Nephron progenitor cell (in vitro differentiated cells): ENCODE results near the gene BCDIN3D.

Source experiments
- DNase-seq: peaks from one replicate; pipeline ENCODE4 v3.0.0; 2021
- H3K27ac Mint-ChIP-seq: 2 replicates; pipeline ENCODE4 v1.8.0; 2021; ENCODE audit warnings: mild to moderate bottlenecking, moderate library complexity, mixed read lengths
- H3K27me3 Mint-ChIP-seq: 2 replicates; pipeline ENCODE4 v1.8.0; 2021; ENCODE audit warnings: mild to moderate bottlenecking, low read depth, mixed read lengths; ENCODE audit not compliant: poor library complexity
- H3K36me3 Mint-ChIP-seq: 2 replicates; pipeline ENCODE4 v1.8.0; 2021; ENCODE audit warnings: low read depth, mixed read lengths
- H3K4me1 Mint-ChIP-seq: 2 replicates; pipeline ENCODE4 v1.8.0; 2021; ENCODE audit warnings: mixed read lengths
- H3K4me3 Mint-ChIP-seq: 2 replicates; pipeline ENCODE4 v1.8.0; 2021; ENCODE audit warnings: mild to moderate bottlenecking, moderate library complexity, mixed read lengths
- H3K9me3 Mint-ChIP-seq: 2 replicates; pipeline ENCODE4 v1.8.0; 2021; ENCODE audit warnings: mild to moderate bottlenecking, moderate library complexity, mixed read lengths
- TF ChIP-seq, protein P1 (sequence below): fragments of 200-600 bp; sonication (generic); IDR thresholded peaks from 2 replicates; pipeline ENCODE4 v1.5.0; 2021; ENCODE audit warnings: antibody characterized with exemption

Gene BCDIN3D

DNA sequence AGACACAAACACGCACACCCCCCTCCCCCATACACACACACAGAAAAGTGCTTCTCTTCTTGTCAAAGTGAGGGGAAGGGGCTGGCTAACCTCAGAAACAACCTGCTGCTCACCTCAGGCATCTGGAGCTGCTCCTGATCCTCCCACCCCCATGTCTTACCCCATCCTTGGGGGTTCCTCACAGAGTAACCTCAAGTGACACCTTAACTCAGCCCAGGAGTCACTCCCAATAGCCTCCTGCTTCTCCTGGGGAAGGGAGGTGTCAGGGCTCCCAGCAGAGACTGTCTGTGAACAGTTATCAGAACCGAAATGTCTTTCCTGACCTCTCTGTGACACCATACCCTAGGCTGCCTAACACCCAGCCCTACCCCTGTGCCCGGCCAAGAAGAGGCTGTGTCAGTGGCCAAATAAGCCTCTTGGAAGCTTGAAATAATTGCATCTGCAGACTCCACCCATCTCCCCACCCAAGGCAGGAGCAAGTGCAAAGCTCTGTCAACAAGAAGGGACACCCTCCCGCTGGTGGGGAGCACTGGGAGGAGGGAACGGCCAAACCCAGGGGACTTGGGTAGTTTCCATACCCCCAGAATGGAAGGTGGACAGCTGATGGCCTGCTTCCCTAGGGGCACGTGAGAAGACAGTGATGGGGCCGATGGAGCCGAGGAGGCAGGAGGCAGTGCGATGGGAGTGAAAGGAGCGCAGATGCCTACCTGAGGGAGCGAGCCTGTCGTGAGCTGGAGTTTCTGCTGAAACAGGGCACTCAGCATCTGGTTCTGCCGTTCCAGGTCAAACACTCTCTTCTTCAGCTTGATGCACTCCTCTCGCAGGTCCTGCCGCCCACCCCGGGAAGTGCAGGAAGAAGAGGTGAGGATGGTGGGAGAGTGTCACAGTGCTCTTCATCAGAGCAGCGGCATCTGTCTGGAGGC lies 41.5 kb downstream of the BCDIN3D start:
- Mint-ChIP-seq H3K4me3 (no peak overlapping the region), H3K27ac (no peak overlapping the region)
- TF ChIP-seq, protein P1, sequence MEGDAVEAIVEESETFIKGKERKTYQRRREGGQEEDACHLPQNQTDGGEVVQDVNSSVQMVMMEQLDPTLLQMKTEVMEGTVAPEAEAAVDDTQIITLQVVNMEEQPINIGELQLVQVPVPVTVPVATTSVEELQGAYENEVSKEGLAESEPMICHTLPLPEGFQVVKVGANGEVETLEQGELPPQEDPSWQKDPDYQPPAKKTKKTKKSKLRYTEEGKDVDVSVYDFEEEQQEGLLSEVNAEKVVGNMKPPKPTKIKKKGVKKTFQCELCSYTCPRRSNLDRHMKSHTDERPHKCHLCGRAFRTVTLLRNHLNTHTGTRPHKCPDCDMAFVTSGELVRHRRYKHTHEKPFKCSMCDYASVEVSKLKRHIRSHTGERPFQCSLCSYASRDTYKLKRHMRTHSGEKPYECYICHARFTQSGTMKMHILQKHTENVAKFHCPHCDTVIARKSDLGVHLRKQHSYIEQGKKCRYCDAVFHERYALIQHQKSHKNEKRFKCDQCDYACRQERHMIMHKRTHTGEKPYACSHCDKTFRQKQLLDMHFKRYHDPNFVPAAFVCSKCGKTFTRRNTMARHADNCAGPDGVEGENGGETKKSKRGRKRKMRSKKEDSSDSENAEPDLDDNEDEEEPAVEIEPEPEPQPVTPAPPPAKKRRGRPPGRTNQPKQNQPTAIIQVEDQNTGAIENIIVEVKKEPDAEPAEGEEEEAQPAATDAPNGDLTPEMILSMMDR: no peak

DNA sequence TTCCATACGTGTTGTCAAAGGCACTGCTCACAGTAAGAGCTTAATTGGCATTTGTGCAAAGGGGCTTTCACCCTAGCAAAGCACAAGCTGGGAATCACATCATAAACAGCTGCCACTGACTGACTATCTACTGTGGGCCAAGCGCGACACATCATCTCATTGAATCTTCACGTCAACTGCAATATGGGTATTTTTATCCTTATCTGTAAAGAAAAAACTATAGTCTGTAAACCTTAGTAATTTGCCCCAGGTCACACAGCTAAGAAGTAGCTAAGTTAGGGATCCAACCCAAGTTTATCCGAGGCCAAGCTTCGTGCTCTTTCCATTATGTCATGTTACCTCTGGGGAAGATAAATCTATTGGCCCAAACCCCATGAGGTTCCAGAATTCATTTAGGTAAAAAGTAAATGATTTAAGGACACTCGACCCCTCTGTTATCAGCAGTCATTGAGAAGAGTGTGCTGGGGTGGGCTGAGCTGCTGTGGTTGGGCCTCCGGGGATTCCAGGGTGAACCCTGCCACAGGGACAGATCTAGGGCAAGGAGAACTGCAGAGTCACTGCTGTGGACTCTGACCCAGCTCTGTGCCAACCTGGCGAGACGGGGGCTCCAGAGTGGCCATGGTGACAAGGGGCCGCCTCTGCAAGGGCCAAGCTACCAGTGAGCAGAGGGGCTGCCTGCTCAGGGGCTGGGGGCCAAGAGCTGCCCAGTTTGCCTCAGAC lies 42.3 kb downstream of the BCDIN3D start:
- Mint-ChIP-seq H3K4me1 (no peaks in the 10 kb centered on the region), H3K9me3 (no peaks in the 10 kb centered on the region), H3K4me3 (no peak overlapping the region), H3K27ac (no peak overlapping the region), H3K27me3 (peaks cover 2% of the 10 kb centered on the region), H3K36me3 (peaks cover 26% of the 10 kb centered on the region)
- no peak for DNase-seq
- TF ChIP-seq, protein P1: no peak

More for the DNA sequence above, 41.5 kb downstream of the BCDIN3D start:
- H3K9me3 Mint-ChIP-seq: no peaks in the 10 kb centered on the region
- peaks cover 3% of the 10 kb centered on the region for H3K27me3 Mint-ChIP-seq
- H3K4me1 Mint-ChIP-seq: peaks cover 5% of the 10 kb centered on the region
- no peak for DNase-seq
- peaks cover 33% of the 10 kb centered on the region for H3K36me3 Mint-ChIP-seq

GRCh38 chr12:49798934-49799333 lies 44.0 kb downstream of the BCDIN3D start:
- Mint-ChIP-seq H3K27ac (peak overlapping the region; percentile 88), H3K36me3 (peaks cover 18% of the 10 kb centered on the region), H3K4me3 (no peak overlapping the region), H3K4me1 (no peaks in the 10 kb centered on the region), H3K27me3 (no peaks in the 10 kb centered on the region), H3K9me3 (no peaks in the 10 kb centered on the region)
- TF ChIP-seq, protein P1: no peak
- DNase-seq: no peak

DNA sequence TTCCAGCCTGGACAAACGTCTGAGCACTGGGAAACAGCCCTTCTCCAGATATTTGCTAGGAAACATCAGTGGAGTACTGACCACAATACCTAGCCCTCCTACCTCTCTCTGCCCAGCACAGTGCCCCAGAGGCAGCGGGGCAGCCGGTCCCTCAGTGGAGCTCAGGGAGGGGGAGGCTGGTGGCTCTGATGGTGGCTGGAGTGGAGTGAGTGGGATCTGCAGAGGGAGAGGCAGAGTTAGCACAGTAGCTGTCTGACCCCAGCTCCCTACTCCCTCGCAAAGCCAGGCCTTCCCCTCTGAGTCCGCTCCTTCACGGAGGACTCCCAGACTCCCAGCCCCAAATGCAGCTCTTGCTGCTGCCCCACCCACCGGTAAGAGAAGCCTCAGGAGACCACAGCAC lies 44.7 kb downstream of the BCDIN3D start:
- H3K27me3 Mint-ChIP-seq: no peaks in the 10 kb centered on the region
- H3K4me1 Mint-ChIP-seq: no peaks in the 10 kb centered on the region
- H3K9me3 Mint-ChIP-seq: no peaks in the 10 kb centered on the region
- H3K27ac Mint-ChIP-seq: peak overlapping the region; percentile 88
- H3K36me3 Mint-ChIP-seq: peaks cover 18% of the 10 kb centered on the region
- H3K4me3 Mint-ChIP-seq: no peak overlapping the region
- TF ChIP-seq, protein P1: no peak
- no peak for DNase-seq

DNA sequence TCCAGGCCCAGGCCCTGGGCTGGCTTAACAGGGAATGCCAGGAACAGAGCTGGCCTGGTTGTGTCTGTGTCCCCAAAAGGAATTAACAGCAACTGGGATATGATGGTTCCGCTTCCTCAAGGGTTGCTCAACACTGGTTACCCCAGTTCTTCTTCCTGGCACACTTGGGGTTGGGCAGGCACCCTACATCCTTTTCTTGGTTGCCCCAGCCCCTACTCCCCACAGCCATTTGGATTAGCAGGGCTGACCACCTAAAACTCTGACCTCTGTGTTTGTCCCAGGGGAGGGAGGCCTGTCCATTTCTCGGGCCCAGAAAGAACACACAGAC lies 45.5 kb downstream of the BCDIN3D start:
- Mint-ChIP-seq H3K4me3 (no peak overlapping the region), H3K9me3 (no peaks in the 10 kb centered on the region), H3K27ac (no peak overlapping the region), H3K36me3 (peaks cover 13% of the 10 kb centered on the region), H3K4me1 (no peaks in the 10 kb centered on the region), H3K27me3 (no peaks in the 10 kb centered on the region)
- no peak for DNase-seq
- TF ChIP-seq, protein P1: no peak
